ENCODE results near the gene SPTBN5. TPM values are rescaled to one million over a fixed set of nuclear protein-coding genes. Genes with fewer than 3 reads are reported as not detected.

SPTBN5 gene
- total and polyA plus RNA-seq, 2 experiments from 2014 or later = 0.57 to 1.1 TPM

- no peak for TF ChIP-seq REST (IDR thresholded peaks at IDR 0.05; ENCODE audit: unreplicated experiment)
- TF ChIP-seq STAT1 (IDR thresholded peaks at IDR 0.05; ENCODE audit: unreplicated experiment) = no peak
- no peak for TF ChIP-seq NANOG (IDR thresholded peaks at IDR 0.05; ENCODE audit: borderline replicate concordance)
- TF ChIP-seq ZNF331 (CRISPR knock-in tag; IDR thresholded peaks at IDR 0.05; ENCODE audit: low read depth) = no peak
- TF ChIP-seq CREB1 (CRISPR knock-in tag; IDR thresholded peaks at IDR 0.05; ENCODE audit: low read depth) = no peak
- TF ChIP-seq CTCF (conservative IDR thresholded peaks at IDR 0.05; ENCODE audit: low read depth in 2 of 2) = no peak
- TF ChIP-seq EZH2phosphoT487 (IDR thresholded peaks at IDR 0.05; ENCODE audit: unreplicated experiment) = no peak
These were observed 42.0 kb downstream of the SPTBN5 start (continued) for GRCh38 chr15:41851755-41852370.

DNA sequence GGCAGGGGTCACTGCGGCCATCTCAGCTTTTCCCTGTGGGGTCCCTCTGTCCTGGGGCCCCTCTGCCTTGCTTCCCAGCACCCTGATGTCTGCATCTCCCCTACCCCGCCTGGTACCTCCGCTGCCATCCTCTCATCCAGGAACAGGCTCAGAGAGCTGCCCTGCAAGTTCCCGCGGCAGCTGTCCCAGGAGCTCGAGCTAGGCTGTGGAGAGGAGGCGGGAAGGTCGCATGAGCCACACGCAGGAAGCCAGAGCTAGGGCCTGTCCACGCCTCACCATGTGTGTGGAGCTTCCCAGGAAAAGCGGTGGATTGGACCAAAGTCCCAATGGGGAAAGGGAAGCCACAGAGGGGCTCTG, 42.7 kb downstream of the SPTBN5 start:
- no peaks in the 10 kb centered on the region; the same call in 2 of the 3 replicates for H3K9me3 Mint-ChIP-seq
- TF ChIP-seq, protein P1, sequence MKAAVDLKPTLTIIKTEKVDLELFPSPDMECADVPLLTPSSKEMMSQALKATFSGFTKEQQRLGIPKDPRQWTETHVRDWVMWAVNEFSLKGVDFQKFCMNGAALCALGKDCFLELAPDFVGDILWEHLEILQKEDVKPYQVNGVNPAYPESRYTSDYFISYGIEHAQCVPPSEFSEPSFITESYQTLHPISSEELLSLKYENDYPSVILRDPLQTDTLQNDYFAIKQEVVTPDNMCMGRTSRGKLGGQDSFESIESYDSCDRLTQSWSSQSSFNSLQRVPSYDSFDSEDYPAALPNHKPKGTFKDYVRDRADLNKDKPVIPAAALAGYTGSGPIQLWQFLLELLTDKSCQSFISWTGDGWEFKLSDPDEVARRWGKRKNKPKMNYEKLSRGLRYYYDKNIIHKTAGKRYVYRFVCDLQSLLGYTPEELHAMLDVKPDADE (IDR thresholded peaks at IDR 0.05) = no peak
- TF ChIP-seq ZNF331 (CRISPR knock-in tag; IDR thresholded peaks at IDR 0.05; ENCODE audit: low read depth) (no peak), EZH2 (IDR thresholded peaks at IDR 0.05; ENCODE audit: low read depth, unreplicated experiment) (no peak), JUNB (IDR thresholded peaks at IDR 0.05; ENCODE audit: unreplicated experiment) (no peak), CTCF (conservative IDR thresholded peaks at IDR 0.05; ENCODE audit: low read depth in 2 of 2) (no peak), REST (IDR thresholded peaks at IDR 0.05; ENCODE audit: unreplicated experiment) (no peak), ZNF114 (CRISPR knock-in tag; IDR thresholded peaks at IDR 0.05) (no peak), EZH2phosphoT487 (IDR thresholded peaks at IDR 0.05; ENCODE audit: unreplicated experiment) (no peak)

More for the DNA sequence above, 42.7 kb downstream of the SPTBN5 start:
- Mint-ChIP-seq H3K4me1 (peaks cover 6% of the 10 kb centered on the region), H3K27ac (no peak overlapping the region), H3K36me3 (ENCODE audit: low read depth) (no peaks in the 10 kb centered on the region; the same call in 2 of the 3 replicates), H3K27me3 (ENCODE audit: insufficient read depth, low read depth, poor library complexity) (peaks cover 14% of the 10 kb centered on the region), H3K4me3 (no peak overlapping the region)
- H2AFZ ChIP-seq = no peak overlapping the region
- H3K79me2 ChIP-seq (replicated peaks; ENCODE audit: insufficient read depth) = no peaks in the 10 kb centered on the region
- no peaks in the 10 kb centered on the region for H3K4me1 ChIP-seq (ENCODE audit: insufficient read depth)
- H3K4me3 ChIP-seq = no peak overlapping the region
- no peaks in the 10 kb centered on the region for H3K9me2 ChIP-seq (ENCODE audit: insufficient read depth)
- H3K4me2 ChIP-seq = no peak overlapping the region
- no peak for ATAC-seq
- H3K27me3 ChIP-seq (ENCODE audit: insufficient read depth) = no peaks in the 10 kb centered on the region
- no peak overlapping the region for H3K27ac ChIP-seq (ENCODE audit: low read depth)
- H3K36me3 ChIP-seq (ENCODE audit: insufficient read depth) = no peaks in the 10 kb centered on the region
- no peaks in the 10 kb centered on the region for H3F3A ChIP-seq (replicated peaks; ENCODE audit: low read depth)
- DNase-seq (ENCODE audit: low spot score) = no peak
- H4K20me1 ChIP-seq (replicated peaks; ENCODE audit: insufficient read depth) = no peaks in the 10 kb centered on the region
